ENCODE results near the gene MSGN1. TPM values are rescaled to one million over a fixed set of nuclear protein-coding genes. Genes with fewer than 3 reads are reported as not detected.

MSGN1 gene
- total RNA-seq, 1 donor, result not detected

DNA sequence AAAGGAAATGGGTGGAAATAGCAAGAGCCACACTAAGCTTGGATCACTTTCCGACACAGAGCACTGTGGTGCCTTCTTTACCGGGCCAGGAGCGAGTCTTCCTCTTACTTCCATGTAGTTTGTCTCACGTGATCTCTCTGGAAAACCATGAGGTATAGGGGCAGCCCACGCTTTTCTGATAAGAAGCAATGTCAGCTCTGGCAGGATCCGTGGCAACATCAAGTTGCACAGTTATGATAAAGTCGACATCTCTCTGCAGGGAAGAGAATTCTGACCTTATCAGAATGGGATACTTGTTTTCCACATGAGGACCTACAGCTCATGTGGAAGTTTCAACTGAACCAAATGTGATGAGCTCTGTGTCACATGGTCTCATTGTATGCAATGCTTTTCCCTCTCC is 29.5 kb downstream of the MSGN1 start:
- TF ChIP-seq, protein P1, sequence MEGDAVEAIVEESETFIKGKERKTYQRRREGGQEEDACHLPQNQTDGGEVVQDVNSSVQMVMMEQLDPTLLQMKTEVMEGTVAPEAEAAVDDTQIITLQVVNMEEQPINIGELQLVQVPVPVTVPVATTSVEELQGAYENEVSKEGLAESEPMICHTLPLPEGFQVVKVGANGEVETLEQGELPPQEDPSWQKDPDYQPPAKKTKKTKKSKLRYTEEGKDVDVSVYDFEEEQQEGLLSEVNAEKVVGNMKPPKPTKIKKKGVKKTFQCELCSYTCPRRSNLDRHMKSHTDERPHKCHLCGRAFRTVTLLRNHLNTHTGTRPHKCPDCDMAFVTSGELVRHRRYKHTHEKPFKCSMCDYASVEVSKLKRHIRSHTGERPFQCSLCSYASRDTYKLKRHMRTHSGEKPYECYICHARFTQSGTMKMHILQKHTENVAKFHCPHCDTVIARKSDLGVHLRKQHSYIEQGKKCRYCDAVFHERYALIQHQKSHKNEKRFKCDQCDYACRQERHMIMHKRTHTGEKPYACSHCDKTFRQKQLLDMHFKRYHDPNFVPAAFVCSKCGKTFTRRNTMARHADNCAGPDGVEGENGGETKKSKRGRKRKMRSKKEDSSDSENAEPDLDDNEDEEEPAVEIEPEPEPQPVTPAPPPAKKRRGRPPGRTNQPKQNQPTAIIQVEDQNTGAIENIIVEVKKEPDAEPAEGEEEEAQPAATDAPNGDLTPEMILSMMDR (IDR thresholded peaks at IDR 0.05; ENCODE audit: insufficient read depth, low read length), result no peak
- no peak overlapping the region for H3K4me3 ChIP-seq (ENCODE audit: low read depth, low read length)
- DNase-seq (ENCODE audit: low read depth), result no peak

DNA sequence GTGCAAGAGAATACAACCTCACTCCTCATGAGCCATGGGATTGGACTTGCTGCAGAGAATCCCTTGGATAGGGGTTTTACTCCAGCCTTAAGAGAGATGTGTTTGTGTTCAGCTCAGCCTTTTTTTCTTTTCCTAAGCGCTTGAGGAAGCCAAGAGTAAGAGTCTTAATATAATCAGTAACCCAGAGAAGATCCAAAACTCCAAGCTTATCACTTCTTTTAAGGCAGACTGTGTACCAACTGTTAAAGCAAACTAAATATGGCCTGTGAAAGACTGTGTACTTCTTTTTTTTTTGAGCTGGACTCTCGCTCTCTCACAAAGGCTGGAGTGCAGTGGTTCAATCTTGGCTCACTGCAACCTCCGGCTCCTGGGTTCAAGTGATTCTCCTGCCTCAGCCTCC is 30.4 kb downstream of the MSGN1 start:
- TF ChIP-seq, protein P1 (IDR thresholded peaks at IDR 0.05; ENCODE audit: insufficient read depth, low read length), result no peak
- H3K4me3 ChIP-seq (ENCODE audit: low read depth, low read length), result no peak overlapping the region
- no peak for DNase-seq (ENCODE audit: low read depth)

DNA sequence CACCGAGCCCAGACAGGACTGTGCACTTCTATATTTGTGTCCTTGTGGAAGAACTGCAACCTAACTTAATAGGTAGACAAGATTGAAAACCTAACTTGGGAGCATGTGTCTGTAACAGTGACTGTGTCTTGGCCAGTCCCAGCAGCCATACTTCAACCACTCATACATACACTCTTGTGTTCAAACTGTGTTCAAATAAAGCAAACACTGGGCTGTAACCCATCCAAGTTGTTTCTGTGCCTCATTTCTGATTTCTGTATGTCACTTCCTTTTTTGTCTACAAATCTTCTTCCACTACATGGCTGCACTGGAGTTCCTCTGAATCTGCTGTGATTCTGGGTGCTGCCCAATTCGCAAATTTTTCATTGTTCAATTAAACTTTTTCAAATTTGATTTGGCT is 31.0 kb downstream of the MSGN1 start:
- DNase-seq (ENCODE audit: low read depth), result no peak
- TF ChIP-seq, protein P1 (IDR thresholded peaks at IDR 0.05; ENCODE audit: insufficient read depth, low read length), result no peak
- no peak overlapping the region for H3K4me3 ChIP-seq (ENCODE audit: low read depth, low read length)

DNA sequence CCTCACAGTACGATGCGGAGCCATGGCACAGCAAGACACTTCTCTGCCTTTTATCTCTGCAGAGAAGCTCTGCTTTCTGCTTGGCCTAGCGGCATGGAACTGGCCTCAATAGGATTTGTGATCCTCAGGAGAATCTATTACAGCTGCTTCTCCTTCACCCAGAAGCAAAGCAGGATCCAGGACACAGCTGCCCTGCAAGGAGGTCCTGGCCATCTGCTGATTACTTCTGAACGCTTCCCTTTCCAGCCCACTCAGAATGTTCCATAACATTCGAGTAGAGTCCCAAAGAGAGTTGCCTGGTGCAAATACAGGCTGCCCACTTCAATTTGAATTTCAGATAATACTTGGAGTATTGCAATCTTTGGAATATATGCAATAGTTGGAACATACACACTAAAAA is 33.0 kb downstream of the MSGN1 start:
- TF ChIP-seq, protein P1 (IDR thresholded peaks at IDR 0.05; ENCODE audit: insufficient read depth, low read length), result no peak
- no peak for DNase-seq (ENCODE audit: low read depth)
- no peak overlapping the region for H3K4me3 ChIP-seq (ENCODE audit: low read depth, low read length)

DNA sequence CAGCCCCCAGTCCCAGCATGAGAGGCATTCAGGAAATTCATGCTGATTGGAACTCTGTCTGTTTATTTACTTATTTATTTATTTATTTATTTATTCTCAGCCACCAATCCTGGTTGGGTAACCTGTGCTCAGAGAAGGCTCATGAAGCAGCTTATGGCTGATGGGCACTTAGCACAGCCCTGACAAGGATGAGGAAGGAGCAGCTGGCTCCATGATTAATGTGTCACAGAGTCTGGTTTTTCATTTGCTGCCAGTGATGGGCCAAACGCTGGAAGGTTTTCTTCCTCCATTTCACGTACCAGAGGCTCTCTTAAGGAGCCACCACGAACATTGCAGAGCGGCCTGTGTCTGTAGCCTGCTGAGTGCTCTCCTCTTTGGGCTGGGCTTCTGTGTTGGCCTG is 33.9 kb downstream of the MSGN1 start:
- no peak for DNase-seq (ENCODE audit: low read depth)
- H3K4me3 ChIP-seq (ENCODE audit: low read depth, low read length), result no peak overlapping the region
- TF ChIP-seq, protein P1 (IDR thresholded peaks at IDR 0.05; ENCODE audit: insufficient read depth, low read length), result no peak

DNA sequence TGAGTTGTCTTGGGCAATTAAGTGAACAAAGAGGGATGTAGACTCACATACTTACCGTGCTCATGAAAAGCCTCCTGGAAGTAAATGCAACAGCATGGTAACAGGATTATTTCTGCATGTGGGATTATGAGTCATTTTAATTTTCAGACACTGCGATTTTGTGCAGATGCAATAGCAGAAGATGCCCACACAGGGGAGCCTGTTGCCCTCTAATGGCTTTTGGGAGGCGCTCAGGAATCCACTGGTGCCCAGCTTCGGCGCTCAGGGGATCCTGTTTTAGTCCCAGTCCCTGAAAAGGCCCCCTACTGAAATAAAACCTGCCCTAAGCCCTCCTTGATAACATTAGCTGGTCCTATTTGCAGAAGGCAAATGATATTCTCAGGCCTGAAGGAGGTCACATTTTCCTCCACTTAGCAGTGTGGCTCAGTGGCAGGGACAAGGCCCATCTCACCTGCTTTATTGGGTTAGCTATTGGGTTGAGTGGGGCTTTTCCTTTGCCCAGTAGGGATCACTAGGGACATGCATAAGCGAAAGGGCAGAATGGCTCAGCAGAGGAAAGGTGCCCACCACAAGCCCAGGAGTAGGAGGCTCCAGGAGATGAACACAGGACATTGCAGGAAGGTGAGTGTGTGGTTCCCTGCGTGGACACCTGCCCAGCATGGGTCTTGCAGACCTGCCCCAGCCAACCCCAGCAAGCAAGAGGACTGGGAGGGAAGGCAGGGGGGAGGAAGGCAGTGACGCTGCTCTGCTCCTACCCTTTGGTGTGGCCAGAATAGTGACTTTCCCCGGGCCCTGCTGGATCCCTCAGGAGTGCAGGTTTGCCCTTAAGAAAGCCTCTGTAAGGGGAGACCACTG is 35.7 kb downstream of the MSGN1 start:
- H3K4me3 ChIP-seq (ENCODE audit: low read depth, low read length), result no peak overlapping the region
- peak; percentile 80 for DNase-seq (ENCODE audit: low read depth)
- TF ChIP-seq, protein P1 (IDR thresholded peaks at IDR 0.05; ENCODE audit: insufficient read depth, low read length), result peak; percentile 94

Data from fibroblast of the aortic adventitia (primary cell).